ENCODE data around the gene MAP7. TPM values are rescaled to one million over a fixed set of nuclear protein-coding genes. Genes with fewer than 3 reads are reported as not detected.
A peak's percentile ranks its signal among the peaks of the same experiment; 100 is the strongest.

Gene MAP7
- total and polyA plus RNA-seq, 10 donors = 0.67 to 4.9 (median 3.0) TPM

GRCh38 chr6:136317971-136318370 lies 232.3 kb downstream of the MAP7 start:
- H3K4me3 ChIP-seq = no peak overlapping the region
- intact Hi-C loops (cut with DNase I; ENCODE audit: low total_unique reads) = loop anchor here (10.0 kb wide), 1 partner anchor 813 kb away; no protein-coding TSS in a partner anchor
- no peaks in the 10 kb centered on the region for H3K36me3 ChIP-seq
- no peak for DNase-seq
- TF ChIP-seq POLR2AphosphoS5 (IDR thresholded peaks at IDR 0.05) (no peak), POLR2A (IDR thresholded peaks at IDR 0.05) (no peak), CTCF (IDR thresholded peaks at IDR 0.05 in 8 of 11, conservative IDR thresholded peaks at IDR 0.05 in 3 of 11) (no peak)
- 74 to 92% (median 81%) methylated on average over 6 of the region's 6 CpGs for whole genome bisulfite sequencing, 5 donors
- no peak overlapping the region for H3K27ac ChIP-seq
- H3K27me3 ChIP-seq (replicated peaks in 1 of 7) = no peaks in the 10 kb centered on the region
- no peaks in the 10 kb centered on the region for H3K4me1 ChIP-seq
- no peaks in the 10 kb centered on the region for H3K9me3 ChIP-seq

- no peaks in the 10 kb centered on the region for H3K9me3 ChIP-seq
- no peak overlapping the region for H3K4me3 ChIP-seq
- no peaks in the 10 kb centered on the region for H3K4me1 ChIP-seq
- TF ChIP-seq POLR2A (IDR thresholded peaks at IDR 0.05) = no peak
- peak; percentile 56 to 77 (median 71) for TF ChIP-seq CTCF (IDR thresholded peaks at IDR 0.05 in 8 of 11, conservative IDR thresholded peaks at IDR 0.05 in 3 of 11)
- H3K36me3 ChIP-seq = no peaks in the 10 kb centered on the region
- no peak for DNase-seq
- intact Hi-C loops (cut with DNase I; ENCODE audit: low total_unique reads) = loop anchor here (10.0 kb wide), 1 partner anchor 812 kb away; no protein-coding TSS in a partner anchor
- H3K27me3 ChIP-seq (replicated peaks in 1 of 7) = no peaks in the 10 kb centered on the region
- H3K27ac ChIP-seq = no peak overlapping the region
- WGBS, 5 donors = 50 to 60% (median 55%) methylated on average over 5 of the region's 5 CpGs
These were observed 233.1 kb downstream of the MAP7 start for GRCh38 chr6:136317021-136317694.

- H3K27ac ChIP-seq = no peak overlapping the region
- no peaks in the 10 kb centered on the region for H3K9me3 ChIP-seq
- no peaks in the 10 kb centered on the region for H3K4me1 ChIP-seq
- no peaks in the 10 kb centered on the region for H3K36me3 ChIP-seq
- WGBS, 5 donors = 83 to 96% (median 93%) methylated on average over 4 of the region's 4 CpGs
- no peak for DNase-seq
- H3K4me3 ChIP-seq = no peak overlapping the region
- TF ChIP-seq POLR2A (IDR thresholded peaks at IDR 0.05) (no peak), CTCF (IDR thresholded peaks at IDR 0.05 in 8 of 11, conservative IDR thresholded peaks at IDR 0.05 in 3 of 11) (no peak)
- intact Hi-C loops (cut with DNase I; ENCODE audit: low total_unique reads) = loop anchor here (10.0 kb wide), 1 partner anchor 811 kb away; no protein-coding TSS in a partner anchor
- no peaks in the 10 kb centered on the region for H3K27me3 ChIP-seq (replicated peaks in 1 of 7)
These were observed 234.6 kb downstream of the MAP7 start for GRCh38 chr6:136315594-136315993.

GRCh38 chr6:136312975-136313374 lies 237.2 kb downstream of the MAP7 start:
- Histone ChIP-seq H3K27me3 (replicated peaks in 1 of 7) (no peaks in the 10 kb centered on the region), H3K9me3 (no peaks in the 10 kb centered on the region), H3K4me1 (no peaks in the 10 kb centered on the region), H3K4me3 (no peak overlapping the region), H3K27ac (no peak overlapping the region), H3K36me3 (no peaks in the 10 kb centered on the region)
- no peak for DNase-seq
- TF ChIP-seq CTCF (IDR thresholded peaks at IDR 0.05 in 8 of 11, conservative IDR thresholded peaks at IDR 0.05 in 3 of 11) (no peak), POLR2A (IDR thresholded peaks at IDR 0.05) (no peak), POLR2AphosphoS5 (IDR thresholded peaks at IDR 0.05) (no peak)
- 77 to 93% (median 84%) methylated on average over 3 of the region's 3 CpGs for WGBS, 5 donors
- intact Hi-C loops (cut with DNase I; ENCODE audit: low total_unique reads) = loop anchor here (10.0 kb wide), 1 partner anchor 808 kb away; no protein-coding TSS in a partner anchor
